Right ventricle myocardium superior (tissue), 1 donor: Measurements from ENCODE around the gene NKAIN1. TPM values are rescaled to one million over a fixed set of nuclear protein-coding genes. Genes with fewer than 3 reads are reported as not detected.
"Not testable (repeated sequence)": the region's sequence is repeated elsewhere in the genome, so short reads cannot be mapped to it uniquely, and the experiment has no call there.

Source experiments
- ATAC-seq: fragments of 200-7000 bp; cut with Tn5 transposase; one replicate; pipeline ENCODE4 v1.9.1; 2020; ENCODE audit warnings: mild to moderate bottlenecking; ENCODE audit not compliant: poor library complexity
- DNase-seq: peaks from one replicate; pipeline ENCODE4 v3.0.0-alpha.2; 2020
- intact Hi-C: fragments of 100-400 bp; cut with DNase I; formaldehyde crosslinking; loops from one replicate; pipeline ENCODE4 v1.11.2; 2022
- total RNA-seq: library from RNA; stranded (reverse); fragmentation: NEBNext Ultra II Directional; extraction: Animal tissue kit (Norgen Biotek cat#: 25700); gene quantifications from one replicate; pipeline ENCODE4 v1.2.1, GENCODE V29; 2021
- donor health status: DM: no; HTN: yes; CAD: no; lungs with severe emphysema.

The NKAIN1 gene
- total RNA-seq, 1 donor from 2014 or later: not detected

GRCh38 chr1:31163866-31164265 lies 75.8 kb downstream of the NKAIN1 start:
- intact Hi-C loops: no loop called here
- DNase-seq (no peak), ATAC-seq (no peak)

- no peak for ATAC-seq
- intact Hi-C loops: no loop called here
- DNase-seq: no peak
Measured at GRCh38 chr1:31161571-31161970, 78.1 kb downstream of the NKAIN1 start.

- no peak for DNase-seq
- no peak for ATAC-seq
Measured at GRCh38 chr1:31159869-31160611, 79.6 kb downstream of the NKAIN1 start.

GRCh38 chr1:31159323-31159722 lies 80.4 kb downstream of the NKAIN1 start:
- no peak for DNase-seq
- no peak for ATAC-seq
- intact Hi-C loops: no loop called here

More at GRCh38 chr1:31159869-31160611, 79.6 kb downstream of the NKAIN1 start:
- intact Hi-C loops: no loop called here

GRCh38 chr1:31155216-31155806 lies 84.4 kb downstream of the NKAIN1 start:
- DNase-seq (peak; percentile 82), ATAC-seq (peak; percentile 96)
- intact Hi-C loops: no loop called here

- ATAC-seq (peak; percentile 94), DNase-seq (peak; percentile 83)
- intact Hi-C loops: no loop called here
Measured at GRCh38 chr1:31154632-31155215, 85.0 kb downstream of the NKAIN1 start.

GRCh38 chr1:31154000-31154631 lies 85.6 kb downstream of the NKAIN1 start:
- ATAC-seq (no peak), DNase-seq (no peak)
- intact Hi-C loops: no loop called here

GRCh38 chr1:31153423-31153822 lies 86.3 kb downstream of the NKAIN1 start:
- ATAC-seq (no peak), DNase-seq (no peak)
- intact Hi-C loops: no loop called here

- ATAC-seq (no peak), DNase-seq (no peak)
- intact Hi-C loops: no loop called here
Measured at GRCh38 chr1:31152181-31152795, 87.4 kb downstream of the NKAIN1 start.

GRCh38 chr1:31151402-31151801 lies 88.3 kb downstream of the NKAIN1 start:
- intact Hi-C loops: no loop called here
- DNase-seq: no peak
- no peak for ATAC-seq

GRCh38 chr1:31148409-31148808 lies 91.3 kb downstream of the NKAIN1 start:
- no peak for ATAC-seq
- no peak for DNase-seq
- intact Hi-C loops: no loop called here

GRCh38 chr1:31145648-31146047 lies 94.0 kb downstream of the NKAIN1 start:
- DNase-seq (no peak), ATAC-seq (peak; percentile 56)
- intact Hi-C loops: no loop called here

- ATAC-seq (no peak), DNase-seq (no peak)
- intact Hi-C loops: no loop called here
Measured at GRCh38 chr1:31144442-31144841, 95.2 kb downstream of the NKAIN1 start.

GRCh38 chr1:31143455-31143854 lies 96.2 kb downstream of the NKAIN1 start:
- DNase-seq (no peak), ATAC-seq (no peak)
- intact Hi-C loops: no loop called here

GRCh38 chr1:31142406-31142805 lies 97.3 kb downstream of the NKAIN1 start:
- intact Hi-C loops: no loop called here
- no peak for ATAC-seq
- no peak for DNase-seq

GRCh38 chr1:31140299-31140698 lies 99.4 kb downstream of the NKAIN1 start:
- intact Hi-C loops: no loop called here
- ATAC-seq: no peak

GRCh38 chr1:31138797-31139521 lies 100.7 kb downstream of the NKAIN1 start:
- DNase-seq, ATAC-seq, intact Hi-C loops: not testable (repeated sequence)

More at GRCh38 chr1:31140299-31140698, 99.4 kb downstream of the NKAIN1 start:
- DNase-seq: no peak

- ATAC-seq, intact Hi-C loops, DNase-seq: not testable (repeated sequence)
Measured at GRCh38 chr1:31137873-31138272, 101.8 kb downstream of the NKAIN1 start.
